AG09319 (cell line): ENCODE measurements around the gene BORCS5.

ENCODE experiments used
- DNase-seq: peaks from one replicate; pipeline ENCODE4 v3.0.0-alpha.2; 2010; ENCODE audit warnings: low read depth; ENCODE audit errors: extremely low read depth
- CTCF ChIP-seq: IDR thresholded peaks from 2 replicates; pipeline ENCODE4 v1.5.1; 2011; ENCODE audit warnings: low read depth, mild to moderate bottlenecking, inconsistent platforms, low read length, moderate library complexity

Gene BORCS5

DNA sequence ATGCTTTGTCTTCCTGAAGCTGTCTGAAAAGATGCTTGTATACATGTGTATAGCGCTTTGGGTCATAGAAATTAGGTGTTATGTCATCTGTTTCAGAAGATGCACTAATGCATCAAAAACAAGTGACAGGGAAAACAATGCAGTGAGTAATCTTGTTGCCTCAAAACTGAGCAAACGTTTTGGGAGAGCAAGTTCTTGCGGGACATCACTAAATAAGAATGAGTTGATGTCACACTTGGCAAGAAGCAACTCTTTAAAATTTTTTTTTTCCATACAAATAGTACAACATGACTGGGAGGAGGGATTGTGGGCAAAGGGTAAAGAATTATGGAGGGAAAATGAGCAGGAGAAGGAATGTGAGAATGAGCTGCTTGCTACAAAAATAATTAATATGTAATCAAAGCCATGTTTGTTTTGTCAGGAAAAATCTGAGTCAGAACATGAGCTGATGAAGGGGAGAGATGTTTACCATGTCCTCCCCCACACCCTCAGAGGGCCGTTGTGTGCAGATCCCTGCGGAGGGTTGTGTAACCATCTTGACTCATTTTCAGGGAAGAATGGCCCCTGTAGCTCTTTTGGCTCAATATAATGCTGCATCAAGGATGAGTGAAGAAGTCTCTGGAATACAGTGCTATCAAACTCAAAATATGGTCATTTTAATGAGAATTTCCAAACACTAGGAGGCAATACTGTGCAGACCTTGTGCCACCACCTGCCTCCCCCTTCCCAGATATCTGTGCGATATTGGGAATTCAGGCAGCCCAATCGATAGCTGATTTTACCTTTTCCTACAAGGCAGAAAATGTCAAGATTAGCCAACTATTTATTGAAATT lies 41.4 kb downstream of the BORCS5 start:
- no peak for TF ChIP-seq CTCF
- peak; percentile 92 for DNase-seq

GRCh38 chr12:12399161-12399560 lies 42.3 kb downstream of the BORCS5 start:
- TF ChIP-seq CTCF = no peak

GRCh38 chr12:12399776-12400305 lies 43.0 kb downstream of the BORCS5 start:
- no peak for DNase-seq
- TF ChIP-seq CTCF = no peak

More at GRCh38 chr12:12399161-12399560, 42.3 kb downstream of the BORCS5 start:
- no peak for DNase-seq

- DNase-seq = no peak
- TF ChIP-seq CTCF = no peak
Observed at GRCh38 chr12:12400793-12401192, 43.9 kb downstream of the BORCS5 start.

GRCh38 chr12:12403264-12404248 lies 46.7 kb downstream of the BORCS5 start:
- no peak for TF ChIP-seq CTCF
- DNase-seq = no peak

GRCh38 chr12:12404297-12404696 lies 47.4 kb downstream of the BORCS5 start:
- TF ChIP-seq CTCF = no peak
- DNase-seq = no peak
